Hematopoietic multipotent progenitor cell treated with erythropoietin and hydrocortisone succinate and interleukin-3 and kit ligand, for 15 days (in vitro differentiated cells): ENCODE results near the gene PCDHB3.
"Not testable (repeated sequence)": the region's sequence is repeated elsewhere in the genome, so short reads cannot be mapped to it uniquely, and the experiment has no call there.

Experiments
- DNase-seq: peaks from one replicate; pipeline ENCODE4 v3.0.0-alpha.2; 2015; ENCODE audit warnings: low spot score

The PCDHB3 gene

DNA sequence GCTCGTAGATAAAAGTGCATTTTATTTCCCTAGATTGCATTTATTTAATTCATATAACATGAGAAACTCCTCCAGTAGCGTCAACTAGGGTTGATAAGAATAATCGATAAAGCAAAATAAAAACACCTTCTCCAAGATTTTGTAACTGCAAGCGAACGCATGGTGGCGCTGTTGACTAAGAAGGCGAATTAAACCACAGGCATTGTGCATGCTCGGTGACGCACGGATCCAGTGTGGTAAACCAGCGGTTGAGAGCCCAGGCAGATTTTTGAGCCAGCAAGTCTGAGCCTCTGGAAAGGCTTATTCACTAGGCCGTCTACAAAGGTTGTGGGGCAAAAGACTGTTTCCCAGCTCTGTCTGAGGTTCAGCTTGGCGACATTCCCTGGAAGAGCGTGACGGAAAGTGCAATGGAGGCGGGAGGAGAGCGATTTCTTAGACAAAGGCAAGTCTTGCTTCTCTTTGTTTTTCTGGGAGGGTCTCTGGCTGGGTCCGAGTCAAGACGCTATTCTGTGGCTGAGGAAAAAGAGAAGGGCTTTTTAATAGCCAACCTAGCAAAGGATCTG, at the start of gene PCDHB3:
Gene PCDHB3 (plus strand): TSS at position 231 of the 563 bp plus-strand sequence. CDS start 177 bp downstream, at position 408.
- no peak for DNase-seq

DNA sequence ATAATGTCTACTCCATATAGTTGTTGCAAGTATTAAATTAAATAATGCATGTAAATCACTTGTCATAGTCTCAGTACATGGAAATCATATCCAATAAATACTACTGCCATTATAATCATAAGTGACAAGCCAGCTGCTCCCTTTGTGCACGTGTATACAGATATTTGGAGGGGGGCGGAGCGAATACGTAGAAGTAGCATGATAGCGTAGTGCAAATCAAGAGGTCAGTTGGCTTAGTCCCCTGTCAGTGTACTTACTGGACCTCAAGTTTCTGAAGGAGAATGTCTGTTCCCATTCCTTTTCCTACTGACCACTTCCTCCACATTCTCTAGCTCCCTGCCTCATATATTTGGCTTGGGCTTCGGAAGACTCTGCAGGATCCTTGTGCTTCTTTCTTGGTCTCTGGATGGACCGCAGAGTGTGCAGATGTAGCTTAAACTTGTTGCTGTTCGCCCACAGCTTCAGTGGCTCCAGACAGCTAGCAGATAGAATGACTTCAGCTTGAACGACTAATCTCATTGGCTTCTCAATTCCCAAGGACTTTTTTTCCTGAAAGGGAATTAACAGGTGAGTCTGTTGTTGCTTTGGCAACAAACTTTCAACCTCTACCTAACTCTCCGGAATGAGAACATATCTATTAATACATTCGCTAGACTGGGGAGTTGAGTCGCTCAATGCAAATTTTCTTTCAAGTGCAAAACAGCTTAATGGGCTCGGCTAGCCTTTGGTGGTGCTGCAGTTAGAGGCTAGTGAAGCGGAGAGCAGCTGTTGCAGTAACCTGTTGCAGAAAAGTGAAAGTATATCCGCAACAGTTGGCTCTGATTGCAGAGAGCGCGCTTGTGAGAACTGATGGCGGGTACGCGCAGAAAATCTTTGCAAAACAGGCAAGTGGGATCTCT, 49.4 kb upstream of the PCDHB3 start, which contains the start of gene PCDHB1:
Gene PCDHB1 (plus strand): TSS at position 753 of the 899 bp plus-strand sequence. CDS start 97 bp downstream, at position 850.
- no peak for DNase-seq

DNA sequence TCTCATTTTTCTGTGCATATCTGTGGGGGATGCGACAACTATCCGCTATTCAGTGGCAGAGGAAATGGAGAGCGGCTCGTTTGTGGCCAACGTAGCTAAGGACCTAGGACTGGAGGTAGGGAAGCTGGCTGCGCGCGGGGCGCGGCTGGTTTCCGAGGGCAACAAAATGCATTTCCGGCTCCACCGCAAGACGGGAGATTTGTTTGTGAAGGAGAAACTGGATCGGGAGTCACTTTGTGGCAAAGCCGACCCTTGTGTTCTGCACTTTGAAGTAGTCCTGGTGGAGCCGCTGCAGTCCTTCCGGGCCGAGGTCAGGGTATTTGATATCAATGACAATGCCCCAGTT, 48.8 kb upstream of the PCDHB3 start:
- no peak for DNase-seq

DNA sequence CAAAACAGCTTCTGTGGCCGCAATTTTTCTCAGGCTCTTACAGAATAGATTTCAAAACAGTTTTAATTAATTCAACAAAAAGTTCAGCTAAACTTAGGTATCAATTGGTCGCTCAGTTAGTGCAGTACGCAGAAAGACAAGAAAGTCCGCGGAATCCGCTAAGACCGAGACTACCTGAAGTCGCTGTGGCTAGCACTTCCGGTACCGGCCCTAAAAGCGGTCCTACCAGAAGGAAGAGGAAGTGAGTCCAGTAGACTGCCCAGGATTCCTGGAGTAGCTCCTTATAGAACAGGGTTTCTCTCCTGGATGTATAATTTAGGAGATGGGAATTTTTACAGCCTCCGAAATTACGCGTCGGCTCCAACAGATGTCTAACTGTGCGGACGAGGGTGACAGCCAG, 22.4 kb upstream of the PCDHB3 start:
- no peak for DNase-seq

DNA sequence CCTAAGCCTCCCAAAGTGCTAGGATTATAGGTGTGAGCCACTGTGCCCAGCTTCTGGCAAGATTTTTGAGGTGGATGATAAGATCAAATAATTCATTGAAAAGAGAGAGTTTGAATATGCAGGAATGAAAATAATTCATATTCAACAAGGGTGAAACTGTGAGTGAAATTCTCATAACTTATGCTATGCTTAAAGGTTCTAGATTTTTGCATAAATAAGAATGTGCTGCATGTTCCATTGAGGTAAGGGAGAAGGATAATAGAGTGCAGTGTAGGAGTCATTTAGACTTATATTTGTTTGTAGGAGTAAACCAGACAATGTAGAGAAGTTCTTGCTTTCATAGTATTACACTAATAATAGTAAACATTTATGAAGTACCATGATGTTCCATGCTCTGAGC, 18.0 kb upstream of the PCDHB3 start:
- no peak for DNase-seq

DNA sequence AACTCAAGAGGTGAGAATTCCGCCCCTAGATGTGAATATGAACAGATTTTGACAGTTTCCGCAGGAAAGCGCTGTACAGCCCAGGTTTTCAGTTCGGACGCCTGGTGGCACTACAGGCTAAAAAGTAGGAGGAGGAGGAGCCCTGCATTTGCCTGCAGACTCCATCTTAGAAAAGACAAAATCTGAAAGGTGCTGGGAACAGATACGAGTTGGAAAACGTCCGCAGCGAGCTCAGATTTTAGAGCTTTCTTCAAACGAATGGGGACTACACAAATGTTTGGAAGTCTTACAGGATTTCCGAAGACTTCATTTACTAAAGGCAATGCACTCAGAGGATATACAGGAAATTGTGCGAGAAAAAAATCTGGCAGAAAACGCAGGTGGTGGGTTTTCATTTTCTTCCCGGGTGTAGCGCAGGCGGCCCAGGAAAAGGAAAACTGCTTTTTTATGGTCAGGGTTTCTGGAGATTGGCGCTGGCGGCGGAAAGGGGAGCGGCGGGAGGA, 15.7 kb upstream of the PCDHB3 start:
- DNase-seq: no peak

DNA sequence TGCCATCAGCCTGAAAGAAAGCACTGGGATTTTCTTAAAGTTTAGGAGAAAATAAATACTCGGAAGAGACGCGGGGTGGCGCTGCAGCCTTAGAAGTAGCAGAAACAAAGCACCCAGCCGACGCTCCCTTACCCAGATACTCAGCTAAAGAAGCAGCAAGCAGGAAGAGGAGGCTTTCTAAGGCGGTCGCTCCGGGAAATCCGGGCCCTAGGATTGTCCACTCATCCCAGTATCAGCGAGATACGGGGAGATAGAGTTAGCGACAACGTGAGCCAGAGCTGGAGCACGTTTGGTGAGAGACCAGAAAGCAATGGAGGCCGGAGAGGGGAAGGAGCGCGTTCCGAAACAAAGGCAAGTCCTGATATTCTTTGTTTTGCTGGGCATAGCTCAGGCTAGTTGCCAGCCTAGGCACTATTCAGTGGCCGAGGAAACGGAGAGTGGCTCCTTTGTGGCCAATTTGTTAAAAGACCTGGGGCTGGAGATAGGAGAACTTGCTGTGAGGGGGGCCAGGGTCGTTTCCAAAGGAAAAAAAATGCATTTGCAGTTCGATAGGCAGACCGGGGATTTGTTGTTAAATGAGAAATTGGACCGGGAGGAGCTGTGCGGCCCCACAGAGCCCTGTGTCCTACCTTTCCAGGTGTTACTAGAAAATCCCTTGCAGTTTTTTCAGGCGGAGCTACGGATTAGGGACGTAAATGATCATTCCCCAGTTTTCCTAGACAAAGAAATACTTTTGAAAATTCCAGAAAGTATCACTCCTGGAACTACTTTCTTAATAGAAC, 5.6 kb upstream of the PCDHB3 start, which contains the start of gene PCDHB2:
Gene PCDHB2 (plus strand): TSS at position 135 of the 782 bp plus-strand sequence. CDS start 176 bp downstream, at position 311.
- no peak for DNase-seq

DNA sequence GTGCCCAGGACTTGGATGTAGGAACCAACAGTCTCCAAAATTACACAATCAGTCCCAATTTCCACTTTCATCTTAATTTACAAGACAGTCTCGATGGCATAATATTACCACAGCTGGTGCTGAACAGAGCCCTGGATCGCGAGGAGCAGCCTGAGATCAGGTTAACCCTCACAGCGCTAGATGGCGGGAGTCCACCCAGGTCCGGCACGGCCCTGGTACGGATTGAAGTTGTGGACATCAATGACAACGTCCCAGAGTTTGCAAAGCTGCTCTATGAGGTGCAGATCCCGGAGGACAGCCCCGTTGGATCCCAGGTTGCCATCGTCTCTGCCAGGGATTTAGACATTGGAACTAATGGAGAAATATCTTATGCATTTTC, 5.0 kb upstream of the PCDHB3 start:
- no peak for DNase-seq

DNA sequence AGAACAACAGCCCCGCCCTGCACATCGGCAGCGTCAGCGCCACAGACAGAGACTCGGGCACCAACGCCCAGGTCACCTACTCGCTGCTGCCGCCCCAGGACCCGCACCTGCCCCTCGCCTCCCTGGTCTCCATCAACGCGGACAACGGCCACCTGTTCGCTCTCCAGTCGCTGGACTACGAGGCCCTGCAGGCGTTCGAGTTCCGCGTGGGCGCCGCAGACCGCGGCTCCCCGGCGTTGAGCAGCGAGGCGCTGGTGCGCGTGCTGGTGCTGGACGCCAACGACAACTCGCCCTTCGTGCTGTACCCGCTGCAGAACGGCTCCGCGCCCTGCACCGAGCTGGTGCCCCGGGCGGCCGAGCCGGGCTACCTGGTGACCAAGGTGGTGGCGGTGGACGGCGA, 4.1 kb upstream of the PCDHB3 start:
- not testable (repeated sequence) for DNase-seq

DNA sequence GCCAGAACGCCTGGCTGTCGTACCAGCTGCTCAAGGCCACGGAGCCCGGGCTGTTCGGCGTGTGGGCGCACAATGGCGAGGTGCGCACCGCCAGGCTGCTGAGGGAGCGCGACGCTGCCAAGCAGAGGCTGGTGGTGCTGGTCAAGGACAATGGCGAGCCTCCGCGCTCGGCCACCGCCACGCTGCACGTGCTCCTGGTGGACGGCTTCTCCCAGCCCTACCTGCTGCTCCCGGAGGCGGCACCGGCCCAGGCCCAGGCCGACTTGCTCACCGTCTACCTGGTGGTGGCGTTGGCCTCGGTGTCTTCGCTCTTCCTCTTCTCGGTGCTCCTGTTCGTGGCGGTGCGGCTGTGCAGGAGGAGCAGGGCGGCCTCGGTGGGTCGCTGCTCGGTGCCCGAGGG, 3.7 kb upstream of the PCDHB3 start:
- DNase-seq: not testable (repeated sequence)

DNA sequence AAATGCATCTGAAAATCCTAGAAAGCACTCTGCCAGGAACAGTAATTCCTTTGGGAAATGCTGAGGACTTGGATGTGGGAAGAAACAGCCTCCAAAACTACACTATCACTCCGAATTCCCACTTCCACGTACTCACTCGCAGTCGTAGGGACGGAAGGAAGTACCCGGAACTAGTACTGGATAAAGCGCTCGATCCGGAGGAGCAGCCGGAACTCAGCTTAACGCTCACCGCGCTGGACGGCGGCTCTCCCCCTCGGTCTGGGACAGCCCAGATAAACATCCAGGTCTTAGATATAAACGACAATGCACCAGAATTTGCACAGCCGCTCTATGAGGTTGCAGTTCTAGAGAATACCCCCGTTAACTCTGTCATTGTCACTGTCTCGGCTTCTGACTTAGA, 786 bp downstream of the PCDHB3 start:
- DNase-seq: no peak

DNA sequence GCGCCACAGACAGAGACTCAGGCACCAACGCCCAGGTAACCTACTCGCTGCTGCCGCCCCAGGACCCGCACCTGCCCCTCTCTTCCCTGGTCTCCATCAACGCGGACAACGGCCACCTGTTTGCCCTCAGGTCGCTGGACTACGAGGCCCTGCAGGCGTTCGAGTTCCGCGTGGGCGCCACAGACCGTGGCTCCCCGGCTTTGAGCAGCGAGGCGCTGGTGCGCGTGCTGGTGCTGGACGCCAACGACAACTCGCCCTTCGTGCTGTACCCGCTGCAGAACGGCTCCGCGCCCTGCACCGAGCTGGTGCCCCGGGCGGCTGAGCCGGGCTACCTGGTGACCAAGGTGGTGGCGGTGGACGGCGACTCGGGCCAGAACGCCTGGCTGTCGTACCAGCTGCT, 1.8 kb downstream of the PCDHB3 start:
- DNase-seq: not testable (repeated sequence)

DNA sequence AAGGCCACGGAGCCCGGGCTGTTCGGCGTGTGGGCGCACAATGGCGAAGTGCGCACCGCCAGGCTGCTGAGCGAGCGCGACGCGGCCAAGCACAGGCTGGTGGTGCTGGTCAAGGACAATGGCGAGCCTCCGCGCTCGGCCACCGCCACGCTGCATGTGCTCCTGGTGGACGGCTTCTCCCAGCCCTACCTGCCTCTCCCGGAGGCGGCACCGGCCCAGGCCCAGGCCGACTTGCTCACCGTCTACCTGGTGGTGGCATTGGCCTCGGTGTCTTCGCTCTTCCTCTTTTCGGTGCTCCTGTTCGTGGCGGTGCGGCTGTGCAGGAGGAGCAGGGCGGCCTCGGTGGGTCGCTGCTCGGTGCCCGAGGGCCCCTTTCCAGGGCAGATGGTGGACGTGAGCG, 2.2 kb downstream of the PCDHB3 start:
- DNase-seq: not testable (repeated sequence)

DNA sequence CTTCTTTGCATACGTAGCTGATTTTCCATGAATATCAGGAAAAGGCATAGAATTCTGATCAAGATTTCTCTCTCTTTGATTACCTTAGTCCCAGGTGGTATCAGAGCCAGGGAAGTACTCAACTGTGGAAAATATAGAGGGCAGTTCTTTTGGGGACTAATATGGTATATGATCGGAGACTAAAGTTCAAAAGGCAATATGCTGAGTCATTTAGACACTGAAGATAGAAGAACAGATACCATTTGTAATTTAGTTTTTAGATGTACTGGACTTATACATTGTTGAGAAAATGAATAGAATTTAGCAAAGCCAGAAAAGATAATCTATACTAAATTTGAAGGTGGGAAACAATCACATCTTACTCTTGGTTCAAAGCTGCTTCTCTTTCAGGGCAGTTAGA, 5.1 kb downstream of the PCDHB3 start:
- DNase-seq: no peak

DNA sequence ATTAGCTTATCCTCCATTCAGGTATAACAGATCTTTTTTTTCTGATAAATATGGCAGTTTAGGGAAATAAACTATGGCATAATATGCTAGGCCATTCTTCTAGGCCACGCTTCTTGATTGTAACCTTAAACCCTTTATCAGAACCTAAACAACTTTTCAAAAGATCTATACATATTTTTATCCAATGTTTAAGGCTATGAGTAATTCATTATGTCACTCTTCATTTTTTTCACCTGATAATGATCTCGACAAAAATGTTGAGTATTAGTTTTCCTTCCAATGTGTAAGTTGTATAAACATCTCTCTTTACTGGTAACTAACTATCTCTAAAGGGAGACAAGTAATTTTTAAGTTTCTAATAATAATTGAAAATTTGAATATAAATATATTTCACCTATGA, 19.0 kb downstream of the PCDHB3 start:
- DNase-seq: no peak

DNA sequence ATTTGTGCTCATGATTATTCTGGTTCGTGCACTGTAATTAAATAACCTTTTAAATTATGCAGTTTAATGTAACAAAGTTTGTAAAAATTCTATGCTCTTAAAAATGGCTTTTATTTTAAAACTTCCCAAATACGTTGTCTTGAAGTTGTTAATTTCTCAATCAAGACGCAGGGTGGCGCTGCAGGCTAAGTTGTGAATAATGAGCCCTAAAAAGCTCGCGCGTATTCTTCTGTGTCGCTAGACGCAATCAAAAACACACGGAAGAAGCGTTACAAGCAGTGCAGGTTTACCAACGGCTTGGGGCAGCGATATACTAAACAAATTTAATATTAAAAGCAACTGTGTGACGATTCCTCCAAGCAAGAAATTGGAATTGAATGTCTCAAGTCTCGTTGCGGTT, 21.3 kb downstream of the PCDHB3 start, which contains the start of gene PCDHB4:
Gene PCDHB4 (plus strand): TSS at position 256 of the 400 bp plus-strand sequence. CDS start 181 bp downstream, outside the sequence.
- DNase-seq: no peak

DNA sequence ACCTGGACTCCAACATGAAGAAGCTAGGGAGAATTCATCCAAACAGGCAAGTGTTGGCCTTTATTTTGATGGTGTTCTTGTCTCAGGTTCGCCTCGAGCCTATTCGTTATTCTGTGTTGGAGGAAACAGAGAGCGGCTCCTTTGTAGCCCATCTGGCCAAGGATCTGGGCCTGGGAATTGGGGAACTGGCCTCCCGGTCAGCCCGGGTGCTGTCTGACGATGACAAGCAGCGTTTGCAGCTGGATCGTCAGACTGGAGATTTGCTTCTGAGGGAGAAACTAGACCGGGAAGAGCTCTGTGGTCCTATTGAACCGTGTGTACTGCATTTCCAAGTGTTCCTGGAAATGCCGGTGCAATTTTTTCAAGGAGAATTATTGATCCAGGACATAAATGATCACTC, 21.7 kb downstream of the PCDHB3 start:
- no peak for DNase-seq

DNA sequence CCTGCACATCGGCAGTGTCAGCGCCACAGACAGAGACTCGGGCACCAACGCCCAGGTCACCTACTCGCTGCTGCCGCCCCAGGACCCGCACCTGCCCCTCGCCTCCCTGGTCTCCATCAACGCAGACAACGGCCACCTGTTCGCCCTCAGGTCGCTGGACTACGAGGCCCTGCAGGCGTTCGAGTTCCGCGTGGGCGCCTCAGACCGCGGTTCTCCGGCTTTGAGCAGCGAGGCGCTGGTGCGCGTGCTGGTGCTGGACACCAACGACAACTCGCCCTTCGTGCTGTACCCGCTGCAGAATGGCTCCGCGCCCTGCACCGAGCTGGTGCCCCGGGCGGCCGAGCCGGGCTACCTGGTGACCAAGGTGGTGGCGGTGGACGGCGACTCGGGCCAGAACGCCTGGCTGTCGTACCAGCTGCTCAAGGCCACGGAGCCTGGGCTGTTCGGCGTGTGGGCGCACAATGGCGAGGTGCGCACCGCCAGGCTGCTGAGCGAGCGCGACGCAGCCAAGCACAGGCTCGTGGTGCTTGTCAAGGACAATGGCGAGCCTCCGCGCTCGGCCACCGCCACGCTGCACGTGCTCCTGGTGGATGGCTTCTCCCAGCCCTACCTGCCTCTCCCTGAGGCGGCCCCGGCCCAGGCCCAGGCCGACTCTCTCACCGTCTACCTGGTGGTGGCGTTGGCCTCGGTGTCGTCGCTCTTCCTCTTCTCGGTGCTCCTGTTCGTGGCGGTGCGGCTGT, 23.3 kb downstream of the PCDHB3 start:
- not testable (repeated sequence) for DNase-seq

DNA sequence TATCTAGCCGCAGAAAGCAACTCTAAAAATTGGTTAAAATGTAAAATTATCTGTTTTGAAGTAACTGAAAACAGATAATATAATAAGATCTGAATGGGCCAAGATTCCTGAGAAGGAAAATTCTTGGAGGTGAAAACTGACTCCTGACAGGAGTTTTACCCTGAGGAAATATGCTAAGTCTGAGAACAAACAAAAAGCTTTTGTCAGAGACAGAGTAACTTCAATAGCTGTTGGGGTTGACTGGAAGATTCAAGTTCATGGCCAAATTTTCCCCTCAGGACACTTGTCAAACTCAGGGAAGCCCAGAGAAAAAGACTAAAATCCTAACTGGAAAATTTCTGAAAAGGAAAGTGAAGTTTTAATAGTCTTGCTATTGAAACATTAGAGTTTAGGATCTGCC, 27.0 kb downstream of the PCDHB3 start:
- DNase-seq: no peak

DNA sequence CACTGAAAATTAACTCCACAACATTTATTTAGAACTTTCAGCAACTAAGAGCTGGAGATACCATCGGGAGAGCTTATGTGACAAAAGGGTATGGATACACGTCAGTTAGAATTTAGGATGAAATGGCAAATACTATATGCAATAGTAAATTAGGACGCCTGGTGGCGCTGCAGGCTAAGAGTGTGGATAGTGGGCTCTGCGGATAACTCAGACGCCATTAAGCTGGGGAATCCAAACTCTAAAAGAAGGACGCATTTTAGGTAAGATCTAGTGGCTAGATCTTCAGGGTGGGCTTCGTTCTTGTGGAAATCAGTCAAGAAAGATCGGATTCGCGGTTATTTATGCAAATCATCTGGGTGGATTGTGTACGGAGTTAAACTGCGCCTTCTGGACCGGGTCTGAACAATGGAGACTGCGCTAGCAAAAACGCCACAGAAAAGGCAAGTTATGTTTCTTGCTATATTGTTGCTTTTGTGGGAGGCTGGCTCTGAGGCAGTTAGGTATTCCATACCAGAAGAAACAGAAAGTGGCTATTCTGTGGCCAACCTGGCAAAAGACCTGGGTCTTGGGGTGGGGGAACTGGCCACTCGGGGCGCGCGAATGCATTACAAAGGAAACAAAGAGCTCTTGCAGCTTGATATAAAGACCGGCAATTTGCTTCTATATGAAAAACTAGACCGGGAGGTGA, 34.9 kb downstream of the PCDHB3 start, which contains the start of gene PCDHB5:
Gene PCDHB5 (plus strand): TSS at position 177 of the 688 bp plus-strand sequence. CDS start 229 bp downstream, at position 406.
- DNase-seq: no peak
